ENCODE measurements around the gene TWSG1. TPM values are rescaled to one million over a fixed set of nuclear protein-coding genes. Genes with fewer than 3 reads are reported as not detected.

The TWSG1 gene
- total and polyA plus RNA-seq, 8 donors = 8.2 to 76.0 (median 23.6) TPM

GRCh38 chr18:9361191-9361590, 26.6 kb downstream of the TWSG1 start:
- no peak for DNase-seq
- no peaks in the 10 kb centered on the region for H3K27me3 ChIP-seq
- WGBS, 5 donors = 82 to 91% (median 83%) methylated on average over 3 of the region's 3 CpGs
- H3K9me3 ChIP-seq = no peaks in the 10 kb centered on the region
- no peak overlapping the region for H3K27ac ChIP-seq
- TF ChIP-seq EP300 (IDR thresholded peaks at IDR 0.05) = no peak
- TF ChIP-seq POLR2AphosphoS5 (IDR thresholded peaks at IDR 0.05) = no peak
- TF ChIP-seq POLR2A (IDR thresholded peaks at IDR 0.05) = no peak
- no peak for TF ChIP-seq CTCF (IDR thresholded peaks at IDR 0.05)
- H3K36me3 ChIP-seq = peaks cover 0 to 15% (median 8%) of the 10 kb centered on the region in 4 donors
- intact Hi-C loops (cut with DNase I; ENCODE audit: low total_unique reads) = no loop called here
- H3K4me3 ChIP-seq = no peak overlapping the region
- peaks cover 0 to 41% (median 13%) of the 10 kb centered on the region in 4 donors for H3K4me1 ChIP-seq

GRCh38 chr18:9362869-9363268, 28.3 kb downstream of the TWSG1 start:
- intact Hi-C loops (cut with DNase I; ENCODE audit: low total_unique reads) = no loop called here
- TF ChIP-seq POLR2AphosphoS5 (IDR thresholded peaks at IDR 0.05) (no peak), EP300 (IDR thresholded peaks at IDR 0.05) (no peak), POLR2A (IDR thresholded peaks at IDR 0.05) (no peak), CTCF (IDR thresholded peaks at IDR 0.05) (no peak)
- Histone ChIP-seq H3K9me3 (no peaks in the 10 kb centered on the region), H3K36me3 (peaks cover 0 to 22% (median 15%) of the 10 kb centered on the region in 4 donors), H3K27me3 (no peaks in the 10 kb centered on the region), H3K27ac (no peak overlapping the region), H3K4me3 (no peak overlapping the region), H3K4me1 (peaks cover 0 to 33% (median 14%) of the 10 kb centered on the region in 4 donors)
- DNase-seq = peak in 1 of 2 donors; percentile 23
- WGBS, 5 donors = 45 to 63% (median 58%) methylated on average over 1 of the region's 1 CpG

- Histone ChIP-seq H3K4me3 (no peak overlapping the region), H3K4me1 (peaks cover 0 to 28% (median 14%) of the 10 kb centered on the region in 4 donors), H3K27ac (no peak overlapping the region), H3K9me3 (no peaks in the 10 kb centered on the region), H3K36me3 (peaks cover 0 to 27% (median 20%) of the 10 kb centered on the region in 4 donors), H3K27me3 (no peaks in the 10 kb centered on the region)
- WGBS, 5 donors = 79 to 86% (median 82%) methylated on average over 8 of the region's 8 CpGs
- intact Hi-C loops (cut with DNase I; ENCODE audit: low total_unique reads) = no loop called here
- TF ChIP-seq POLR2A (IDR thresholded peaks at IDR 0.05) (no peak), POLR2AphosphoS5 (IDR thresholded peaks at IDR 0.05) (no peak), CTCF (IDR thresholded peaks at IDR 0.05) (no peak), EP300 (IDR thresholded peaks at IDR 0.05) (no peak)
- DNase-seq = no peak
These were observed 29.7 kb downstream of the TWSG1 start for GRCh38 chr18:9364242-9364641.

GRCh38 chr18:9365406-9365805, 30.8 kb downstream of the TWSG1 start:
- no peak overlapping the region for H3K4me3 ChIP-seq
- TF ChIP-seq EP300 (IDR thresholded peaks at IDR 0.05) (no peak), POLR2AphosphoS5 (IDR thresholded peaks at IDR 0.05) (no peak), CTCF (IDR thresholded peaks at IDR 0.05) (no peak), POLR2A (IDR thresholded peaks at IDR 0.05) (no peak)
- no peaks in the 10 kb centered on the region for H3K27me3 ChIP-seq
- DNase-seq = no peak
- H3K27ac ChIP-seq = no peak overlapping the region
- intact Hi-C loops (cut with DNase I; ENCODE audit: low total_unique reads) = no loop called here
- H3K9me3 ChIP-seq = no peaks in the 10 kb centered on the region
- WGBS, 5 donors = 90 to 96% (median 93%) methylated on average over 7 of the region's 7 CpGs
- H3K36me3 ChIP-seq = peaks cover 0 to 24% (median 18%) of the 10 kb centered on the region in 4 donors
- peaks cover 0 to 28% (median 11%) of the 10 kb centered on the region in 4 donors for H3K4me1 ChIP-seq
